Keratinocyte (primary cell): ENCODE measurements around the gene DST.

Source experiments
- CTCF ChIP-seq, 3 experiments: IDR thresholded peaks in 1 of 3; conservative IDR thresholded peaks in 1 of 3; optimal IDR thresholded peaks in 1 of 3; 2 replicates in 2 of 3; 3 replicates in 1 of 3; pipeline versions ENCODE3 to v1.5.1; 2011; ENCODE audit warnings: low read length in 3 of 3, mild to moderate bottlenecking in 3 of 3, moderate library complexity in 2 of 3, control low read depth in 1 of 3, inconsistent platforms in 1 of 3; ENCODE audit not compliant: insufficient read depth in 2 of 3; ENCODE audit errors: extremely low read depth in 1 of 3
- EZH2 ChIP-seq: IDR thresholded peaks from one replicate; pipeline ENCODE4 v1.6.1; 2012; ENCODE audit warnings: inconsistent platforms, mild to moderate bottlenecking, low read length, moderate library complexity

- TF ChIP-seq CTCF (optimal IDR thresholded peaks at IDR 0.05 in 1 of 3, IDR thresholded peaks at IDR 0.05 in 1 of 3, conservative IDR thresholded peaks at IDR 0.05 in 1 of 3; ENCODE audit: extremely low read depth in 1 of 3, insufficient read depth in 2 of 3, low read length in 3 of 3) (no peak), EZH2 (no peak)
These were observed 17.3 kb downstream of the DST start for GRCh38 chr6:56625356-56625755.
